ENCODE data around the gene BRIP1.
"Not testable (repeated sequence)": the region's sequence is repeated elsewhere in the genome, so short reads cannot be mapped to it uniquely, and the experiment has no call there.

BRIP1 gene

GRCh38 chr17:61795546-61795945 lies 67.8 kb downstream of the BRIP1 start:
- no peak for DNase-seq

- no peak for DNase-seq
Measured at GRCh38 chr17:61794792-61795191, 68.5 kb downstream of the BRIP1 start.

DNA sequence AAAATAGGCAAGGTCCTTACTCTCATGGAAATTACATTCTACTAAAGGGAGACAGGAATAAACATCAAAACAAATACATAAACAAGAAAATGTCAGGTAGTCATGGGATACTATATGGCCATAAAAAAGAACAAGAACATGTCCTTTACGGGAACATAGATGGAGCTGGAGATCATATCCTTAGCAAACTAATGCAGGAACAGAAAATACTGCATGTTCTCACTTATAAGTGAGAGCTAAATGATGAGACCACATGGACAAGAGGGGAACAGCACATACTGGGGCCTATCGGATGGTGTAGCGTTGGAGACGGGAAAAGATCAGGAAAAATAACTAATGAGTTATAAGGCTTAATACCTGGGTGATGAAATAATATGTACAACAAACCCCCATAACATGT lies 69.1 kb downstream of the BRIP1 start:
- no peak for DNase-seq

- DNase-seq: no peak
Measured at GRCh38 chr17:61793565-61793964, 69.8 kb downstream of the BRIP1 start.

GRCh38 chr17:61789872-61790271 lies 73.5 kb downstream of the BRIP1 start:
- DNase-seq: no peak

- no peak for DNase-seq
Measured at GRCh38 chr17:61786088-61786487, 77.2 kb downstream of the BRIP1 start.

DNA sequence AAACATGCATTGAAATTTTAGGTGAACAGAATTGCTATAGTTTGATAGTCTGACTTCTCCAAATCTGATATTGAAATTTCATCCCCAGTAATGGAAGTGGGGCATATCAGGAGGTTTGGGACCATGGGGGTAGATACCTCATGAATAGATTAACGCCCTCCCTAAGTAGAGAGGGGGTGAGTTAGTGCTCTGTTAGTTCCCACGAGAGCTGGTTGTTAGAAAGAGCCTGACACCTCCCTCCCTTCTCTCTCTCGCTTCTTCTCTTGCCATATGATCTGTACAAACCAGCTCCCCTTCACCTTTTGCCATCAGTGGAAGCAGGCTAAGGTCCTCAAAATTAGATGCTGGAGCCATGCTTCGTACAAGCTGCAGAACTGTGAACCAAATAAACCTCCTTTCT lies 78.8 kb downstream of the BRIP1 start:
- DNase-seq: no peak

DNA sequence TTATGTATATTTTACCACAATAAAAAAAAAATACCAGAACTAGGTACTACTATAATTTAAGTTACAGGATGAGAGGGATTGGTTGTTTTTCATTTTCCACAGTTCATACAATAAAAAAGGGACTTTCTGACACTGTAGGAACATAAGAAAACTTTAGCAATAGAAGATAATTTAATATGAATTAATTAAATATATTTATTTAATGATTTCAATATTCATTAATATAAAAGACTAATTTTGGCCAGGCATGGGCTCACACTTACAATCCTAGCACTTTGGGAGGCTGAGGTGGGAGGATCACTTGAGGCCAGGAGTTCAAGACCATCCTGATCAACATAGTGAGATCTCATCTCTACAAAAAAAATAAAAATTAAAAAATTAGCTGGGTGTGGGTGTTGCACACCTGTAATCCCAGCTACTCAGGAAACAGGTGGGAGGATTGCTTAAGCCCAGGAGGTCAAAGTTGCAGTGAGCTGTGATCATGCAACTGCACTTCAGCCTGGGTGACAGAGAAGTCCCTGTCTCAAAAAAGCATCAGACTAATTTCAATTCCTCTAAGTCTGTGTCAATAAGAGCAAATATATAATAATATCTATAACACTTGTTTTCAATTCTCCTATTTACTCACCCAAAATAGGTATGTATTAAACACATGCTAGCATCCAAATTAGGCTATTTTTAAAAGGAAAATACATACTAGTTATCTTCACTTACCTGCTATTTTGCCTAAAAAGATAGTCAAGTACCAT lies 79.6 kb downstream of the BRIP1 start:
- no peak for DNase-seq

GRCh38 chr17:61783120-61783519 lies 80.2 kb downstream of the BRIP1 start:
- no peak for DNase-seq

GRCh38 chr17:61782683-61783082 lies 80.6 kb downstream of the BRIP1 start:
- DNase-seq: no peak

- no peak for DNase-seq
Measured at GRCh38 chr17:61775364-61775763, 88.0 kb downstream of the BRIP1 start.

- DNase-seq: no peak
Measured at GRCh38 chr17:61774724-61775123, 88.6 kb downstream of the BRIP1 start.

- DNase-seq: not testable (repeated sequence)
Measured at GRCh38 chr17:61774087-61774486, 89.2 kb downstream of the BRIP1 start.

DNA sequence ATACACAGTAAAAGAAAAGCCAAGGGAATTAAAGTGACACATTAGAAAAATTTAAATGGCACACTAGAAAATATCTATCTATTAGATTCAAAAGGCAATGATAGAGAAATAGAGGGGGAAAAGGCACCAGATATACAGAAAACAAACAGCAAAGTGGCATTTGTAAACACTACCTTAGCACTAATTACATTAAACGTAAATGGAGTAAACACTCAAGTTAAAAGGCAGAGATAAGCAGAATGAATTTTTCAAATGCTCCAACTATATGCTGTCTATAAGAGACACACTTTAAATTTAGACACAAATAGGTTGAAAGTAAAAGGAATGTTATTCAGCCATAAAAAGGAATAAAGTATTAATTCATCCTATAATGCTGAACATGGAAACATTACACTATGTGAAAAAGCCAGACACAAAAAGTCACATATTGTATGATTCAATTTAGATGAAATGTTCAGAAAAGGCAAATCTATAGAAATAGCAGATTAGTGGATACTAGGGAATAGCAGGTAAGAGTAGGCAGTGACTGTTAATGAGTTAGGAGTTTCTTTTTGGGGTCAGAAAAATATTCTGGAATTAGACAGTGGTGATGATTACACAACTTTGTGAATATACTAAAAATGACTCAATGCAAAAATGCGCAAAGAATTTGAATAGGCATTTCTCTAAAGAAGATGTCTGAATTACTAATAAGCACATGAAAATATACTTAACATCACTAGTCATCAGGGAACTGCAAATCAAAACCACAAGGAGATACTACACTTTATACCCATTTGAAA lies 92.4 kb downstream of the BRIP1 start:
- no peak for DNase-seq

DNA sequence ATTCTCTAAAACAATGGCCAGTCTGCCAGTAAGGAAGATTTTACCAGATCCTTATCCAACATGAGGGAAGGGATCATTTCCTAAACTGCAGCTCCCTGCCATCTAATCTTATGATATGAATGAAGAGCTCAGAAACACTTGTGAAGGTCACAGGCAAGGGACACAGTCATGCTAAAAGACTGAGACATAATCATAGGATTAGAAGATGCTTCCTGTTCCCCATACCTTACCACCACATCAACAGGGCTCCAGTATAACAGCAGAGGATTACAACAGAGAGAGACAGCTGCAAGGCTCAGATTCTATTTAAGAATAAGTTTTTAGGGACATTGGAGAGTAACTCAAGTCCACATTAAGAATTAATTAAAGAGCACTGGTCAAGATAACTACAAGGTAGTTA lies 93.3 kb downstream of the BRIP1 start:
- no peak for DNase-seq

- DNase-seq: no peak
Measured at GRCh38 chr17:61768405-61768804, 94.9 kb downstream of the BRIP1 start.

- no peak for DNase-seq
Measured at GRCh38 chr17:61766520-61766919, 96.8 kb downstream of the BRIP1 start.

- no peak for DNase-seq
Measured at GRCh38 chr17:61764846-61765245, 98.5 kb downstream of the BRIP1 start.

- DNase-seq: no peak
Measured at GRCh38 chr17:61761827-61762226, 101.5 kb downstream of the BRIP1 start.

DNA sequence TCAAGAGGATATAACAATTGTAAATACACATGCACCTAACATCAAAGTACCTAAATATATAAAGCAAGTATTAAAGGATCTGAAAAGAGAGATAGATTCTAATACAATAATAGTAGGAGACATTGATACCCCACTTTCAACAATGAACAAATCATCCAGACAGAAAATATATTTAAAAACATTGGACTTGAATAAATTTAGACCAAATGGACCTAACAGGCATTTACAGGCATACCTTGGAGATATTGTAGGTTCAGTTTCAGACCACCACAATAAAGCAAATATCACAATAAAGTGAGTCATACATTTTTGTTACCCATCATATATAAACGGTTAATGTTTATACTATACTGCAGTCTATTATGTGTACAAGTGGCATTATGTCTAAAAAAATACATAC lies 104.0 kb downstream of the BRIP1 start:
- no peak for DNase-seq

DNA sequence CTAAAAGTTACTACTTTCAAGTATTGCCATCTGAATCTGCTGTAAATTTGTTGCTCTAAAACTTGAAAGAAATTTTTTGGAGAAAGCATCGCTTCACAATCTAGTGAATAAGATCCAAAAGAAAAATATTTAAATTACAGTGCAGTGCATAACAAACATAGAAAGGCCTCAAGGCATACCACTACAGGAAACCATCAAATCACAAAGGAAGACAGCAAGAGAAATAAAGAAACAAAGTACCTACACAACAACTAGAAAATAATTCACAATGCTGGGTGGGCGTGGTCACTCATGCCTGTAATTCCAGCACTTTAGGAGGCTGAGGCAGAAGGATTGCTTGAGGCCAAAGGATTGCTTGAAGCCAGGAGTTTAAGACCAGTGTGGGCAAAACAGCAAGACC lies 104.9 kb downstream of the BRIP1 start:
- DNase-seq: no peak

- DNase-seq: peak; percentile 29
Measured at GRCh38 chr17:61757168-61757567, 106.2 kb downstream of the BRIP1 start.

DNA sequence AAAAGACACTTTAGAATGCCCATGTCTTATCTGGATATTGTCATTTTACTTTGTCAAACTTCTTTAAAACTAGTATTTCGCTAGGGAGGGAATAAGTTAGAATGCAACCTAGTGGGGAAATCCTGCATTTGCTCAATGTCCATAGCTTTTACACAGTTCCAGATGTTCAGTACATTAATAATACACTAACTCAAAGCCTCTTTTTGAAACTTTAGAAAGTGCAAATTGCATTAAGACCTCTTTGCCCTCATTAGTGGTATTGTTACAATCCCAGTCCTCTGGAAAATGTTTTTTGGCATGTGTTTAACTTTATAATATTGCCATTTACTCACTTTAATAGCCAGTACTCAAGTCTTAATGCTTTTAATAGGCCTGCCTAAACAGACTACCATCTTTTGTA lies 106.8 kb downstream of the BRIP1 start:
- DNase-seq: peak; percentile 46

GRCh38 chr17:61755668-61756067 lies 107.7 kb downstream of the BRIP1 start:
- no peak for DNase-seq

- no peak for DNase-seq
Measured at GRCh38 chr17:61755078-61755477, 108.2 kb downstream of the BRIP1 start.

All from DMS79 treated with DMSO at 0.1 percent for 48 hours (cell line).